IMR-90 (cell line): ENCODE data around the gene GPT2. TPM values are rescaled to one million over a fixed set of nuclear protein-coding genes. Genes with fewer than 3 reads are reported as not detected.

Source experiments
- ATAC-seq: fragments of 200-7000 bp; cut with Tn5 transposase; 2 replicates; pipeline ENCODE4 v1.9.1; 2020; ENCODE audit warnings: low read depth, mild to moderate bottlenecking, moderate library complexity
- BruUV-seq: library from RNA; stranded (reverse); fragments of 400-500 nt; replicated peaks from 2 replicates; lab custom pipeline; 2021; lab: Mats Ljungman, UMichigan
- CTCF ChIA-PET: fragments of 300-600 bp; formaldehyde crosslinking; extraction: SDS; loops from one replicate; lab custom pipeline; 2021; ENCODE audit warnings: antibody characterized with exemption; lab: Yijun Ruan, JAX
- POLR2A ChIA-PET: fragments of 300-600 bp; sonication (Branson Sonifier 250); formaldehyde crosslinking; loops from one replicate; lab custom pipeline; 2022; ENCODE audit warnings: antibody characterized with exemption; ENCODE audit not compliant: unreplicated experiment; lab: Charles Lee
- DNase-seq: peaks from one replicate; pipeline ENCODE4 v3.0.0; 2013
- H2AFZ ChIP-seq: replicated peaks from 2 replicates; pipeline ENCODE3; 2013; ENCODE audit warnings: low read length, mild to moderate bottlenecking; ENCODE audit not compliant: poor library complexity
- H2AK5ac ChIP-seq: 2 replicates; pipeline ENCODE4 v1.6.1; 2013; ENCODE audit warnings: low read depth, low read length, inconsistent platforms
- H2AK9ac ChIP-seq: replicated peaks from 2 replicates; pipeline ENCODE3; 2013; ENCODE audit warnings: mild to moderate bottlenecking, low read depth, low read length, moderate library complexity; ENCODE audit not compliant: poor library complexity
- H2BK120ac ChIP-seq: 2 replicates; pipeline ENCODE4 v1.6.1; 2013; ENCODE audit warnings: low read depth, low read length, inconsistent platforms
- H2BK15ac ChIP-seq: 3 replicates; pipeline ENCODE4 v1.6.1; 2013; ENCODE audit warnings: low read depth, low read length, inconsistent platforms
- H2BK20ac ChIP-seq: 2 replicates; pipeline ENCODE4 v1.6.1; 2013; ENCODE audit warnings: low read depth, mild to moderate bottlenecking, inconsistent platforms, low read length, moderate library complexity
- H2BK5ac ChIP-seq: 2 replicates; pipeline ENCODE4 v1.6.1; 2013; ENCODE audit warnings: mild to moderate bottlenecking, low read depth, low read length, inconsistent platforms; ENCODE audit not compliant: poor library complexity, severe bottlenecking
- H3K14ac ChIP-seq: replicated peaks from 2 replicates; pipeline ENCODE4 v1.6.1; 2013; ENCODE audit warnings: low read depth, low read length, inconsistent platforms
- H3K18ac ChIP-seq: 2 replicates; pipeline ENCODE4 v1.6.1; 2013; ENCODE audit warnings: low read depth, low read length, control low read depth
- H3K23ac ChIP-seq: 2 replicates; pipeline ENCODE4 v1.6.1; 2013; ENCODE audit warnings: low read depth, low read length, inconsistent platforms
- H3K27ac ChIP-seq: 2 replicates; pipeline ENCODE4 v1.5.1; 2013; ENCODE audit warnings: mild to moderate bottlenecking, control low read depth, low read length; ENCODE audit not compliant: insufficient read depth
- H3K27me3 ChIP-seq: 2 replicates; pipeline ENCODE4 v1.6.1; 2013; ENCODE audit warnings: low read length; ENCODE audit not compliant: control insufficient read depth, insufficient read depth
- H3K36me3 ChIP-seq: 2 replicates; pipeline ENCODE4 v1.6.1; 2013; ENCODE audit warnings: low read length, mixed read lengths; ENCODE audit not compliant: control insufficient read depth, insufficient read depth
- H3K4ac ChIP-seq: 2 replicates; pipeline ENCODE4 v1.6.1; 2013; ENCODE audit warnings: low read depth, low read length, inconsistent platforms
- H3K4me1 ChIP-seq: 2 replicates; pipeline ENCODE4 v1.6.1; 2013; ENCODE audit warnings: low read length, mixed read lengths; ENCODE audit not compliant: control insufficient read depth, insufficient read depth
- H3K4me2 ChIP-seq: 2 replicates; pipeline ENCODE4 v1.6.1; 2013; ENCODE audit warnings: low read depth, mild to moderate bottlenecking, control low read depth, low read length, moderate library complexity
- H3K4me3 ChIP-seq: 2 replicates; pipeline ENCODE4 v1.5.1; 2013; ENCODE audit warnings: low read depth, mild to moderate bottlenecking, control low read depth, low read length, moderate library complexity; ENCODE audit not compliant: insufficient read depth
- H3K56ac ChIP-seq: 2 replicates; pipeline ENCODE4 v1.6.1; 2013; ENCODE audit warnings: low read length, inconsistent platforms; ENCODE audit not compliant: insufficient read depth; ENCODE audit errors: extremely low read depth
- H3K79me1 ChIP-seq, 2 experiments: 2 replicates each; pipeline ENCODE4 v1.6.1; 2013; ENCODE audit warnings: low read length in 2 of 2, inconsistent platforms in 1 of 2, low read depth in 1 of 2
- H3K9ac ChIP-seq: 2 replicates; pipeline ENCODE4 v1.6.1; 2013; ENCODE audit warnings: low read depth, low read length, control low read depth
- H3K9me1 ChIP-seq: 2 replicates; pipeline ENCODE4 v1.6.1; 2013; ENCODE audit warnings: low read length, inconsistent platforms; ENCODE audit not compliant: insufficient read depth
- H3K9me3 ChIP-seq: 2 replicates; pipeline ENCODE4 v1.6.1; 2013; ENCODE audit warnings: low read length; ENCODE audit not compliant: control insufficient read depth, insufficient read depth
- H4K20me1 ChIP-seq: 2 replicates; pipeline ENCODE4 v1.6.1; 2013; ENCODE audit warnings: low read length, inconsistent platforms; ENCODE audit not compliant: insufficient read depth
- H4K5ac ChIP-seq: 2 replicates; pipeline ENCODE4 v1.6.1; 2013; ENCODE audit warnings: mild to moderate bottlenecking, low read depth, low read length, control low read depth
- H4K8ac ChIP-seq, 2 experiments: 2 replicates each; pipeline ENCODE4 v1.6.1; 2013; ENCODE audit warnings: low read depth in 2 of 2, low read length in 2 of 2, control low read depth in 1 of 2, inconsistent platforms in 1 of 2
- H4K91ac ChIP-seq: 2 replicates; pipeline ENCODE4 v1.6.1; 2013; ENCODE audit warnings: low read depth, low read length, inconsistent platforms; ENCODE audit not compliant: insufficient read depth
- BHLHE40 ChIP-seq: fragments of 150-350 bp; IDR thresholded peaks from 2 replicates; pipeline ENCODE4 v1.6.1; 2016; ENCODE audit warnings: mild to moderate bottlenecking, low read depth, low read length
- CEBPB ChIP-seq: IDR thresholded peaks from 2 replicates; pipeline ENCODE4 v1.6.1; 2012; ENCODE audit warnings: low read depth, low read length, improper control_type of control experiment
- CHD1 ChIP-seq: IDR thresholded peaks from 2 replicates; pipeline ENCODE4 v1.6.1; 2012; ENCODE audit warnings: low read depth, low read length, improper control_type of control experiment
- CTCF ChIP-seq: conservative IDR thresholded peaks from 2 replicates; pipeline ENCODE4 v1.5.1; 2012; ENCODE audit warnings: mild to moderate bottlenecking, low read depth, low read length, improper control_type of control experiment
- ELK1 ChIP-seq: fragments of 150-350 bp; IDR thresholded peaks from 2 replicates; pipeline ENCODE4 v1.6.1; 2016; ENCODE audit warnings: low read depth, mild to moderate bottlenecking, low read length, moderate library complexity, borderline replicate concordance
- FOS ChIP-seq: fragments of 150-350 bp; IDR thresholded peaks from 2 replicates; pipeline ENCODE4 v1.6.1; 2016; ENCODE audit warnings: low read depth, low read length
- MAFK ChIP-seq: IDR thresholded peaks from 2 replicates; pipeline ENCODE4 v1.6.1; 2012; ENCODE audit warnings: low read depth, low read length, improper control_type of control experiment
- MAZ ChIP-seq: IDR thresholded peaks from 2 replicates; pipeline ENCODE4 v1.6.1; 2012; ENCODE audit warnings: low read depth, mild to moderate bottlenecking, low read length, improper control_type of control experiment, moderate library complexity, borderline replicate concordance
- MXI1 ChIP-seq: IDR thresholded peaks from 2 replicates; pipeline ENCODE4 v1.6.1; 2012; ENCODE audit warnings: low read depth, mild to moderate bottlenecking, low read length, moderate library complexity, borderline replicate concordance
- NFE2L2 ChIP-seq: fragments of 150-350 bp; IDR thresholded peaks from 2 replicates; pipeline ENCODE4 v1.6.1; 2016; ENCODE audit warnings: low read depth, mild to moderate bottlenecking, low read length
- POLR2A ChIP-seq: IDR thresholded peaks from 2 replicates; pipeline ENCODE4 v1.6.1; 2012; ENCODE audit warnings: mild to moderate bottlenecking, low read depth, low read length
- RAD21 ChIP-seq: IDR thresholded peaks from 2 replicates; pipeline ENCODE4 v1.6.1; 2012; ENCODE audit warnings: low read length, improper control_type of control experiment
- RCOR1 ChIP-seq: IDR thresholded peaks from 2 replicates; pipeline ENCODE4 v1.6.1; 2012; ENCODE audit warnings: mild to moderate bottlenecking, low read length, improper control_type of control experiment; ENCODE audit not compliant: insufficient replicate concordance
- RFX5 ChIP-seq: IDR thresholded peaks from 2 replicates; pipeline ENCODE4 v1.8.0; 2012; ENCODE audit warnings: low read depth, mild to moderate bottlenecking, low read length, moderate library complexity
- SMC3 ChIP-seq: fragments of 150-350 bp; IDR thresholded peaks from 2 replicates; pipeline ENCODE4 v1.6.1; 2016; ENCODE audit warnings: low read depth, mild to moderate bottlenecking, antibody characterized with exemption, low read length, moderate library complexity
- USF2 ChIP-seq: fragments of 150-350 bp; IDR thresholded peaks from 2 replicates; pipeline ENCODE4 v1.6.1; 2017; ENCODE audit warnings: mild to moderate bottlenecking, antibody characterized with exemption, low read length, low read depth
- WGBS, 2 experiments: methylation state at CpG; one replicate each; pipeline versions ENCODE4 v1.1.5 to v1.1.7; 2013; ENCODE audit warnings: missing lambda C conversion rate in 2 of 2; ENCODE audit not compliant: insufficient read length in 1 of 2; ENCODE audit errors: extremely low coverage in 2 of 2; 5-methylcytosine and 5-hydroxymethylcytosine counted together
- dilution Hi-C: fragments of 300-500 bp; cut with HindIII; formaldehyde crosslinking; loops from one replicate; pipeline ENCODE4 v1.14.3; 2018; ENCODE audit warnings: low sequenced_read_pairs; ENCODE audit not compliant: unreplicated experiment
- in situ Hi-C: fragments of 300-500 bp; cut with MboI; formaldehyde crosslinking; loops from 3 replicates; pipeline ENCODE4 v1.14.3; 2019; ENCODE audit warnings: low sequenced_read_pairs, inconsistent platforms, mixed read lengths
- intact Hi-C: fragments of 100-400 bp; cut with micrococcal nuclease; formaldehyde crosslinking; loops from 2 replicates; pipeline ENCODE4 v1.10.0; 2022
- polyA plus RNA-seq, 3 experiments: library from polyadenylated mRNA; depleted of rRNA; stranded (reverse); fragments of >200 nt; gene quantifications; 2 replicates each; pipeline ENCODE4 v1.2.3, GENCODE V29; 2012; ENCODE audit warnings: low replicate concordance in 1 of 3
- total RNA-seq: library from RNA; depleted of rRNA; stranded (reverse); fragments of >200 nt; gene quantifications from 2 replicates; pipeline ENCODE4 v1.2.3, GENCODE V29; 2012

GPT2 gene
- total and polyA plus RNA-seq, 2 of the 4 experiments (the other 2 are of a cell fraction), result 26.4 to 31.5 TPM

- H4K8ac ChIP-seq, result no peak overlapping the region; a peak in 1 of 4 replicates
- H3K4me3 ChIP-seq, result no peak overlapping the region
- no peak overlapping the region for H3K9ac ChIP-seq
- in situ Hi-C loops (no loop called here), intact Hi-C loops (no loop called here), dilution Hi-C loops (no loop called here)
- peak overlapping the region; percentile 15 for H2AK9ac ChIP-seq
- no TSS peak for BruUV-seq
- 92% methylated on average over 2 of the region's 9 CpGs; no CpG with 5 or more reads in 1 of the 2 experiments for WGBS, 2 experiments
- no peak overlapping the region for H3K4me2 ChIP-seq
- no peak overlapping the region for H2BK20ac ChIP-seq
- peaks cover 6% of the 10 kb centered on the region; the same call in 1 of the 2 replicates for H3K9me1 ChIP-seq
- peaks cover 9% of the 10 kb centered on the region for H4K20me1 ChIP-seq
- peak overlapping the region; percentile 32 for H2BK120ac ChIP-seq
- H2BK15ac ChIP-seq, result no peak overlapping the region
- H4K91ac ChIP-seq, result peak overlapping the region; percentile 32; the same call in 1 of the 2 replicates
- no peak overlapping the region for H3K56ac ChIP-seq
- peaks cover 11% of the 10 kb centered on the region; the same call in 1 of the 2 replicates for H3K4me1 ChIP-seq
- H3K9me3 ChIP-seq, result no peaks in the 10 kb centered on the region
- H4K5ac ChIP-seq, result no peak overlapping the region
- no peak overlapping the region for H3K27ac ChIP-seq
- DNase-seq, result no peak
- H2AK5ac ChIP-seq, result no peak overlapping the region; the same call in 1 of the 2 replicates
- no peak for TF ChIP-seq RAD21
- TF ChIP-seq ELK1, result no peak
- no peak for TF ChIP-seq MAZ
- TF ChIP-seq USF2, result no peak
- TF ChIP-seq MAFK, result no peak
- TF ChIP-seq RFX5, result no peak
- no peak for TF ChIP-seq NFE2L2
- TF ChIP-seq BHLHE40, result no peak
- TF ChIP-seq CEBPB, result no peak
- no peak for TF ChIP-seq MXI1
- TF ChIP-seq CTCF, result no peak
- no peak for TF ChIP-seq FOS
- no peak for TF ChIP-seq CHD1
- no peak for TF ChIP-seq RCOR1
- no peak for TF ChIP-seq POLR2A
- no peak for TF ChIP-seq SMC3
- CTCF ChIA-PET, result no interaction called here
- peaks cover 4 to 35% of the 10 kb centered on the region in 2 experiments; a peak in 3 of 4 replicates for H3K79me1 ChIP-seq
- peaks cover 17% of the 10 kb centered on the region for H3K27me3 ChIP-seq
- no peak overlapping the region for H3K18ac ChIP-seq
- no peak overlapping the region for H3K23ac ChIP-seq
- no peak overlapping the region for H2BK5ac ChIP-seq
- ATAC-seq, result no peak
- peak overlapping the region; percentile 54 for H2AFZ ChIP-seq
- POLR2A ChIA-PET, result no interaction called here
- H3K4ac ChIP-seq, result no peak overlapping the region
- H3K14ac ChIP-seq, result no peak overlapping the region
- no peaks in the 10 kb centered on the region for H3K36me3 ChIP-seq
Observed at GRCh38 chr16:46882304-46882939, 1.7 kb upstream of the GPT2 start.
